T-cell (primary cell): ENCODE data around the gene EDDM3A. TPM values are rescaled to one million over a fixed set of nuclear protein-coding genes. Genes with fewer than 3 reads are reported as not detected.

ENCODE experiments used
- ATAC-seq, 4 experiments: fragments of 200-7000 bp in 3 of 4; fragments of 150-1000 bp in 1 of 4; cut with Tn5 transposase; replicated peaks in 1 of 4; 1 replicate in 3 of 4; 2 replicates in 1 of 4; pipeline ENCODE4 v1.10.0; 2021; ENCODE audit warnings: moderate library complexity in 3 of 4, mild to moderate bottlenecking in 2 of 4, moderate number of reproducible peaks in 1 of 4
- CTCF ChIA-PET, 2 donors: fragments of 300-600 bp; sonication (Branson Sonifier 250); formaldehyde crosslinking; loops; one replicate each; lab custom pipeline; 2022; ENCODE audit warnings: antibody characterized with exemption in 2 of 2; lab: Charles Lee
- POLR2A ChIA-PET, 2 donors: fragments of 300-600 bp; sonication (Branson Sonifier 250); formaldehyde crosslinking; loops; one replicate each; lab custom pipeline; 2022; ENCODE audit warnings: antibody characterized with exemption in 2 of 2; lab: Charles Lee
- DNase-seq, 35 experiments: peaks; one replicate each; pipeline versions ENCODE4 v3.0.0 to v3.0.0-alpha.2; 2013 to 2023
- H3K27ac ChIP-seq: one replicate; pipeline ENCODE4 v1.5.1; 2013; ENCODE audit warnings: low read length
- H3K27me3 ChIP-seq, 2 experiments: replicated peaks in 1 of 2; 1 replicate in 1 of 2; 2 replicates in 1 of 2; pipeline versions ENCODE4 v1.6.1 to v1.7.0; 2013; ENCODE audit warnings: low read length in 1 of 2, mixed read lengths in 1 of 2; ENCODE audit not compliant: control insufficient read depth in 2 of 2, insufficient read depth in 2 of 2; ENCODE audit errors: extremely low read depth in 1 of 2
- H3K36me3 ChIP-seq, 2 donors: 1 replicate in 1 of 2; 2 replicates in 1 of 2; pipeline versions ENCODE4 v1.6.1 to v1.7.0; 2013; ENCODE audit warnings: low read length in 1 of 2; ENCODE audit not compliant: control insufficient read depth in 2 of 2, insufficient read depth in 1 of 2; ENCODE audit errors: extremely low read depth in 1 of 2
- H3K4me1 ChIP-seq, 2 experiments: 1 replicate in 1 of 2; 2 replicates in 1 of 2; pipeline versions ENCODE4 v1.6.1 to v1.7.0; 2013; ENCODE audit warnings: low read length in 2 of 2, mixed read lengths in 1 of 2; ENCODE audit not compliant: insufficient read depth in 2 of 2, control insufficient read depth in 1 of 2; ENCODE audit errors: extremely low read depth in 1 of 2
- H3K4me3 ChIP-seq, 2 donors: 1 replicate in 1 of 2; 2 replicates in 1 of 2; pipeline versions ENCODE4 v1.5.1 to v1.7.0; 2013; ENCODE audit warnings: mild to moderate bottlenecking in 2 of 2, low read length in 1 of 2, moderate library complexity in 1 of 2; ENCODE audit not compliant: control insufficient read depth in 1 of 2; ENCODE audit errors: extremely low read depth in 1 of 2
- H3K9me3 ChIP-seq: 2 replicates; pipeline ENCODE4 v1.7.0; 2013
- H3K27ac Mint-ChIP-seq, 2 donors: one replicate each; pipeline ENCODE4 v1.8.0; 2020 to 2021; ENCODE audit warnings: mild to moderate bottlenecking in 2 of 2, mixed read lengths in 2 of 2
- H3K27me3 Mint-ChIP-seq, 2 donors: one replicate each; pipeline ENCODE4 v1.8.0; 2021 to 2022; ENCODE audit warnings: mixed read lengths in 2 of 2
- H3K36me3 Mint-ChIP-seq: one replicate; pipeline ENCODE4 v1.8.0; 2021; ENCODE audit warnings: mixed read lengths
- H3K4me1 Mint-ChIP-seq, 3 donors: one replicate each; pipeline ENCODE4 v1.8.0; 2020 to 2022; ENCODE audit warnings: mixed read lengths in 3 of 3, mild to moderate bottlenecking in 1 of 3
- H3K4me3 Mint-ChIP-seq, 3 donors: one replicate each; pipeline ENCODE4 v1.8.0; 2020 to 2022; ENCODE audit warnings: mild to moderate bottlenecking in 3 of 3, mixed read lengths in 3 of 3, moderate library complexity in 3 of 3
- H3K9me3 Mint-ChIP-seq, 3 donors: one replicate each; pipeline ENCODE4 v1.8.0; 2020 to 2022; ENCODE audit warnings: mixed read lengths in 3 of 3
- WGBS: methylation state at CpG from one replicate; pipeline ENCODE4 v1.1.5; 2013; ENCODE audit warnings: missing lambda C conversion rate; ENCODE audit not compliant: insufficient coverage; 5-methylcytosine and 5-hydroxymethylcytosine counted together
- total RNA-seq, 35 experiments: library from RNA in 6 of 35; stranded (reverse) in 6 of 35; fragments of 120-200 nt in 1 of 35; gene quantifications; one replicate each; pipeline versions ENCODE4 v1.2.1 to v1.2.4 and lab custom pipeline; 2013 to 2026

Gene EDDM3A
- total RNA-seq, 5 donors from 2014 or later (not counting 1 experiment from before 2014, with no cell fraction given), result not detected

- Histone ChIP-seq H3K36me3 (no peaks in the 10 kb centered on the region), H3K27ac (peak overlapping the region; percentile 59), H3K9me3 (no peaks in the 10 kb centered on the region), H3K4me3 (peak overlapping the region; percentile 1 to 27), H3K27me3 (no peaks in the 10 kb centered on the region), H3K4me1 (peaks cover 20 to 27% of the 10 kb centered on the region in 2 experiments)
- H3K36me3 Mint-ChIP-seq, result no peaks in the 10 kb centered on the region
- ATAC-seq, result peak; percentile 46 to 61 (median 50)
- DNase-seq, result peak in 2 of 35 experiments; percentile 4 to 15
- H3K9me3 Mint-ChIP-seq, result no peaks in the 10 kb centered on the region
- WGBS, result 26% methylated on average over 4 of the region's 4 CpGs
- ChIA-PET CTCF (interaction anchor here (0.6 to 0.7 kb wide), 2 partner anchors 45 to 92 kb away, joined by 3 to 6 read pairs; no protein-coding TSS in a partner anchor), POLR2A (interaction anchor here in 1 of 2 donors (0.6 to 1.0 kb wide), 2 partner anchors 15 to 1752 kb away, joined by 3 to 4 read pairs; no protein-coding TSS in a partner anchor)
- peak overlapping the region; percentile 66 to 68 (median 67) for H3K4me3 Mint-ChIP-seq
- no peaks in the 10 kb centered on the region for H3K27me3 Mint-ChIP-seq
- peaks cover 37 to 48% (median 41%) of the 10 kb centered on the region in 3 donors for H3K4me1 Mint-ChIP-seq
- H3K27ac Mint-ChIP-seq, result peak overlapping the region; percentile 95 to 99
Measured at GRCh38 chr14:20781803-20782202, 36.1 kb downstream of the EDDM3A start.

- Mint-ChIP-seq H3K4me1 (peaks cover 37 to 48% (median 41%) of the 10 kb centered on the region in 3 donors), H3K27me3 (no peaks in the 10 kb centered on the region), H3K4me3 (peak overlapping the region; percentile 66 to 68 (median 67)), H3K36me3 (no peaks in the 10 kb centered on the region), H3K9me3 (no peaks in the 10 kb centered on the region), H3K27ac (peak overlapping the region; percentile 95 to 99)
- H3K27ac ChIP-seq, result peak overlapping the region; percentile 59
- WGBS, result no CpG with 5 or more reads among the region's 5 CpGs
- no peaks in the 10 kb centered on the region for H3K9me3 ChIP-seq
- peak overlapping the region; percentile 1 to 27 for H3K4me3 ChIP-seq
- DNase-seq (peak in 8 of 35 experiments; percentile 2 to 43 (median 6)), ATAC-seq (peak; percentile 76 to 88 (median 84))
- CTCF ChIA-PET, result interaction anchor here in 1 of 2 donors (0.7 kb wide), 1 partner anchor 92 kb away, joined by 3 read pairs; no protein-coding TSS in a partner anchor
- no peaks in the 10 kb centered on the region for H3K27me3 ChIP-seq
- H3K4me1 ChIP-seq, result peaks cover 20 to 27% of the 10 kb centered on the region in 2 experiments
- no peaks in the 10 kb centered on the region for H3K36me3 ChIP-seq
- POLR2A ChIA-PET, result interaction anchor here in 1 of 2 donors (0.6 to 1.0 kb wide), 2 partner anchors 14 to 1751 kb away, joined by 3 to 4 read pairs; no protein-coding TSS in a partner anchor
Measured at GRCh38 chr14:20782280-20782890, 36.7 kb downstream of the EDDM3A start.

GRCh38 chr14:20787025-20787424 lies 41.3 kb downstream of the EDDM3A start:
- peaks cover 17 to 32% (median 19%) of the 10 kb centered on the region in 3 donors for H3K4me1 Mint-ChIP-seq
- H3K9me3 ChIP-seq, result no peaks in the 10 kb centered on the region
- H3K27ac ChIP-seq, result no peak overlapping the region
- ChIA-PET CTCF (no interaction called here), POLR2A (no interaction called here)
- H3K27me3 ChIP-seq, result no peaks in the 10 kb centered on the region
- no peak overlapping the region for H3K4me3 Mint-ChIP-seq
- no peaks in the 10 kb centered on the region for H3K9me3 Mint-ChIP-seq
- no CpG with 5 or more reads among the region's 4 CpGs for WGBS
- H3K27ac Mint-ChIP-seq, result no peak overlapping the region
- ATAC-seq (no peak), DNase-seq (no peak)
- H3K4me3 ChIP-seq, result no peak overlapping the region
- no peaks in the 10 kb centered on the region for H3K36me3 ChIP-seq
- peaks cover 2 to 12% of the 10 kb centered on the region in 2 experiments for H3K4me1 ChIP-seq
- H3K36me3 Mint-ChIP-seq, result no peaks in the 10 kb centered on the region
- H3K27me3 Mint-ChIP-seq, result no peaks in the 10 kb centered on the region

- WGBS, result no CpG with 5 or more reads among the region's 3 CpGs
- no peak overlapping the region for H3K27ac ChIP-seq
- H3K4me1 ChIP-seq, result no peaks in the 10 kb centered on the region
Measured at GRCh38 chr14:20789230-20789813, 43.6 kb downstream of the EDDM3A start.

GRCh38 chr14:20790464-20791116 lies 44.9 kb downstream of the EDDM3A start:
- Mint-ChIP-seq H3K36me3 (no peaks in the 10 kb centered on the region), H3K4me1 (peaks cover 0 to 9% (median 1%) of the 10 kb centered on the region in 3 donors), H3K9me3 (no peaks in the 10 kb centered on the region), H3K27me3 (no peaks in the 10 kb centered on the region), H3K27ac (no peak overlapping the region), H3K4me3 (no peak overlapping the region)
- no peak overlapping the region for H3K4me3 ChIP-seq
- no peaks in the 10 kb centered on the region for H3K36me3 ChIP-seq
- WGBS, result 83% methylated on average over 12 of the region's 13 CpGs
- H3K27ac ChIP-seq, result no peak overlapping the region
- ATAC-seq, result no peak
- no peaks in the 10 kb centered on the region for H3K9me3 ChIP-seq
- CTCF ChIA-PET, result no interaction called here
- H3K27me3 ChIP-seq, result no peaks in the 10 kb centered on the region
- no peak for DNase-seq
- H3K4me1 ChIP-seq, result no peaks in the 10 kb centered on the region
- POLR2A ChIA-PET, result no interaction called here

More at GRCh38 chr14:20789230-20789813, 43.6 kb downstream of the EDDM3A start:
- Histone ChIP-seq H3K36me3 (no peaks in the 10 kb centered on the region), H3K27me3 (no peaks in the 10 kb centered on the region), H3K9me3 (no peaks in the 10 kb centered on the region), H3K4me3 (no peak overlapping the region)
- DNase-seq (no peak), ATAC-seq (no peak)
- ChIA-PET POLR2A (interaction anchor here in 1 of 2 donors (1.0 kb wide), 1 partner anchor 70 kb away, joined by 3 read pairs; no protein-coding TSS in a partner anchor), CTCF (no interaction called here)
- Mint-ChIP-seq H3K4me1 (peaks cover 0 to 13% (median 6%) of the 10 kb centered on the region in 3 donors), H3K9me3 (no peaks in the 10 kb centered on the region), H3K36me3 (no peaks in the 10 kb centered on the region), H3K27ac (no peak overlapping the region), H3K27me3 (no peaks in the 10 kb centered on the region), H3K4me3 (no peak overlapping the region)

GRCh38 chr14:20791187-20791586 lies 45.5 kb downstream of the EDDM3A start:
- H3K27ac ChIP-seq, result no peak overlapping the region
- no peaks in the 10 kb centered on the region for H3K9me3 ChIP-seq
- ChIA-PET CTCF (no interaction called here), POLR2A (no interaction called here)
- WGBS, result 30% methylated on average over 2 of the region's 7 CpGs
- DNase-seq (no peak), ATAC-seq (no peak)
- H3K4me3 ChIP-seq, result no peak overlapping the region
- no peaks in the 10 kb centered on the region for H3K36me3 ChIP-seq
- no peak overlapping the region for H3K4me3 Mint-ChIP-seq
- H3K4me1 ChIP-seq, result no peaks in the 10 kb centered on the region
- no peaks in the 10 kb centered on the region for H3K9me3 Mint-ChIP-seq
- H3K27me3 ChIP-seq, result no peaks in the 10 kb centered on the region
- peaks cover 0 to 8% (median 0%) of the 10 kb centered on the region in 3 donors for H3K4me1 Mint-ChIP-seq
- no peak overlapping the region for H3K27ac Mint-ChIP-seq
- no peaks in the 10 kb centered on the region for H3K36me3 Mint-ChIP-seq
- H3K27me3 Mint-ChIP-seq, result no peaks in the 10 kb centered on the region
